Measurements from ENCODE around the gene HNRNPU. TPM values are rescaled to one million over a fixed set of nuclear protein-coding genes. Genes with fewer than 3 reads are reported as not detected.

The HNRNPU gene
- polyA plus RNA-seq, 1 experiment, result 262 TPM

DNA sequence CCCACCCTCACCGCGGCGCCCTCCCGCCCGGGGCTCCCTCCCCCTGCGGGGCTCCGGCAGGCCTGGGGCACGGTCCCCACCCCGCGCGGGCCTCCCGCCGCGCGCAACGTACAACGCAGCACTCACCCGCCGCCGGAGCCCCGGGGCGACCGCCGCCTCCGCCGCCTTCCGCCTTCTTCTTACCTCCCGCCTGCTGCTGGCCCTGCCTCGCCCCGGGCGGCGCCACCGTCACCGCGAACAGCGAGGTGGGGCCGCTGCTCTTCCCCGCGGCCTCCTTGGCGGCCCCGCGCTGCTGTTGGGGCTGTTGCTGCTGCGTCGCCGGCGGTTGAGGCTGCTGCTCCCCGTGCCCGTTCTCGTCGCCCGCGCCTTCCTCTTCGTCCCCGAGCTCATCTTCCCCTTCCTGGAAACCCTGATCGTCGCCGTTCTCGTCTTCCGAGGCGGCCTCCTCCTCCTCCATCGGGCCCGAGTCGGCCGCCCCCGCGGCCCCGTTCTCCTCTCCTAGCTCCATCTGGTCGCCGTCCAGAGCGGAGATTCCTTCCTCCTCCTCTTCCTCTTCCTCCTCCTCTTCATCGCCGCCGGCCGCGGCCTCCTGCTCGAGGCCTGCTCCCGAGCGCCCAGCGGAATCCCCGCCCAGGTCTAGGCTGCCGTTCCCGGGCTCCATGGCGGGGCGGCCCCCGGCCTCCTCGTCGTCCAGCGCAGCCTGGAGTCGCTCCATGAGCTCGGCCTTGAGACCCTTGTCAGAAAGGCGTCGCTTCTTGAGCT is 671 bp downstream of the HNRNPU start:
- no peaks in the 10 kb centered on the region; the same call in 1 of the 2 replicates for H3K9me3 ChIP-seq (ENCODE audit: control insufficient read depth, insufficient read depth, low read length)
- peak overlapping the region; percentile 93 for H3K27ac ChIP-seq (ENCODE audit: low read depth, low read length)
- POLR2A ChIA-PET, result interaction anchor here (1.7 to 4.3 kb wide), 5 partner anchors 27 to 179 kb away, joined by 4 to 42 read pairs (median 8); partner anchors contain the start of gene COX20
- no peaks in the 10 kb centered on the region for H3K27me3 ChIP-seq (ENCODE audit: control insufficient read depth, insufficient read depth, low read length)
- TF ChIP-seq, protein P1, sequence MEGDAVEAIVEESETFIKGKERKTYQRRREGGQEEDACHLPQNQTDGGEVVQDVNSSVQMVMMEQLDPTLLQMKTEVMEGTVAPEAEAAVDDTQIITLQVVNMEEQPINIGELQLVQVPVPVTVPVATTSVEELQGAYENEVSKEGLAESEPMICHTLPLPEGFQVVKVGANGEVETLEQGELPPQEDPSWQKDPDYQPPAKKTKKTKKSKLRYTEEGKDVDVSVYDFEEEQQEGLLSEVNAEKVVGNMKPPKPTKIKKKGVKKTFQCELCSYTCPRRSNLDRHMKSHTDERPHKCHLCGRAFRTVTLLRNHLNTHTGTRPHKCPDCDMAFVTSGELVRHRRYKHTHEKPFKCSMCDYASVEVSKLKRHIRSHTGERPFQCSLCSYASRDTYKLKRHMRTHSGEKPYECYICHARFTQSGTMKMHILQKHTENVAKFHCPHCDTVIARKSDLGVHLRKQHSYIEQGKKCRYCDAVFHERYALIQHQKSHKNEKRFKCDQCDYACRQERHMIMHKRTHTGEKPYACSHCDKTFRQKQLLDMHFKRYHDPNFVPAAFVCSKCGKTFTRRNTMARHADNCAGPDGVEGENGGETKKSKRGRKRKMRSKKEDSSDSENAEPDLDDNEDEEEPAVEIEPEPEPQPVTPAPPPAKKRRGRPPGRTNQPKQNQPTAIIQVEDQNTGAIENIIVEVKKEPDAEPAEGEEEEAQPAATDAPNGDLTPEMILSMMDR (IDR thresholded peaks at IDR 0.05; ENCODE audit: low read depth, low read length), result no peak
- CTCF ChIA-PET, result interaction anchor here (0.7 to 7.5 kb wide), 5 partner anchors 8 to 179 kb away, joined by 3 to 65 read pairs (median 4); no protein-coding TSS in a partner anchor
- peak overlapping the region; percentile 88 for H3K4me3 ChIP-seq (ENCODE audit: low read depth, low read length)
- DNase-seq (ENCODE audit: low read depth, low spot score), result no peak

DNA sequence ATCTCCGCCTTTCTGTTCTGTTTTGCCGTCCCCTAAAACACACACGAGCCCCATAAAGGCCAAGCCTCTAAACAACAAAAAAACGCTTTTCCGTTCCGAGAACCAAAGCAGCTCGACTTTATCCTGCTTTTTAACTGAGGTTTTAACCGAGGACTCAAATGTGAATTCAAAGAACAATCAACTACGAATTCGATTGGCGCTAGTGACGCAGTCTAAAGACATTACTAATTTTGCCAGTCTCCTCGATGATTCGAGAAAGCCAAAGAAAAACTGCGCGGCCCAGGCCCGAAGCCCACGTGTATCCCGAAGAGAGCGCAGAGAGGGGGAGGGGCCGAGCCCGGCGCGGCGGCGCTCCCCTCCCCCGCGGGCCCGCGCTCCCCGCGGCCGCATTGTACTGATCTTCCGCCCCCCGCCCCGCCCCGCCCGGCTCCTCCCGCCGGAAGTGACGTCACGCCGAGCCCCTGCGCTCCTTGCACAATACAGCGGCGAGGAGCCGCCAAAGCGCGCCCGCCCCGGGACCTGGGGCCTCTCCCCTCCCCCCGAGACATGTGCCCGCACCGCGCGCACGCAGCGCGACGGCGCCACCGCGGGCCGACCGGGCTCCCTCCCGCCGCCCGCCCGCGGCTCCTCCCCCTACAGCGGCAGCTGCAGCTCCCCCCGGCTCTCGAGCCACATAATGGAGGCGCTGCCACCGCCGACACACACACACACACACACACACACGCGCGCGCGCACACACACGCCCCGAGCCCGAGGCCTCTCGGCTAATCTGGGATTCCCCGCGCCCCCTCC is 1.4 kb downstream of the HNRNPU start:
- Histone ChIP-seq H3K9me3 (ENCODE audit: control insufficient read depth, insufficient read depth, low read length) (no peaks in the 10 kb centered on the region; the same call in 1 of the 2 replicates), H3K27me3 (ENCODE audit: control insufficient read depth, insufficient read depth, low read length) (no peaks in the 10 kb centered on the region), H3K4me3 (ENCODE audit: low read depth, low read length) (peak overlapping the region; percentile 88), H3K27ac (ENCODE audit: low read depth, low read length) (peak overlapping the region; percentile 58)
- ChIA-PET CTCF (interaction anchor here (1.1 to 7.5 kb wide), 3 partner anchors 13 to 180 kb away, joined by 3 to 65 read pairs (median 7); no protein-coding TSS in a partner anchor), POLR2A (interaction anchor here (0.6 to 4.3 kb wide), 8 partner anchors 12 to 179 kb away, joined by 3 to 42 read pairs (median 4); partner anchors contain the start of gene COX20)
- TF ChIP-seq, protein P1 (IDR thresholded peaks at IDR 0.05; ENCODE audit: low read depth, low read length), result no peak
- DNase-seq (ENCODE audit: low read depth, low spot score), result peak; percentile 73

DNA sequence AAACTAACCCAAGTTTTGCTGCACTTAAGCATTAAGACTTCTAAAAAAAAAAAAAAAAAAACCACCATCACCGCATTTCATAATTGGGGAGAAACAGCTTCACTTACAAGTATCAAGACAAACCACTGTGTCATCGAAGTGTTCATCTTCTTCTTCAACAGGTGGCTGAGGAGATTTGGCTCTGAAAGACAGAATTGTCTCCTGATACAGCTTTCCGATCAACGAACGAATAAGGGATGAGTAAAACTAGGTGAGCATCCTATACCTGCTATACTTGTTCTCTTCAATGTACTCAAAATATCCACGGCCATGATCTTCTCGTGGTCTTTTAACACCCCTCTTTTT is 2.0 kb downstream of the HNRNPU start:
- Histone ChIP-seq H3K9me3 (ENCODE audit: control insufficient read depth, insufficient read depth, low read length) (no peaks in the 10 kb centered on the region; the same call in 1 of the 2 replicates), H3K27ac (ENCODE audit: low read depth, low read length) (peak overlapping the region; percentile 58), H3K27me3 (ENCODE audit: control insufficient read depth, insufficient read depth, low read length) (no peaks in the 10 kb centered on the region), H3K4me3 (ENCODE audit: low read depth, low read length) (peak overlapping the region; percentile 88)
- CTCF ChIA-PET, result interaction anchor here (0.8 to 7.5 kb wide), 2 partner anchors 107 to 181 kb away, joined by 3 to 65 read pairs; a partner anchor contains a TSS
- TF ChIP-seq, protein P1 (IDR thresholded peaks at IDR 0.05; ENCODE audit: low read depth, low read length), result no peak
- POLR2A ChIA-PET, result interaction anchor here (0.8 to 4.3 kb wide), 7 partner anchors 14 to 180 kb away, joined by 3 to 42 read pairs (median 4); partner anchors contain the start of gene COX20
- DNase-seq (ENCODE audit: low read depth, low spot score), result no peak

DNA sequence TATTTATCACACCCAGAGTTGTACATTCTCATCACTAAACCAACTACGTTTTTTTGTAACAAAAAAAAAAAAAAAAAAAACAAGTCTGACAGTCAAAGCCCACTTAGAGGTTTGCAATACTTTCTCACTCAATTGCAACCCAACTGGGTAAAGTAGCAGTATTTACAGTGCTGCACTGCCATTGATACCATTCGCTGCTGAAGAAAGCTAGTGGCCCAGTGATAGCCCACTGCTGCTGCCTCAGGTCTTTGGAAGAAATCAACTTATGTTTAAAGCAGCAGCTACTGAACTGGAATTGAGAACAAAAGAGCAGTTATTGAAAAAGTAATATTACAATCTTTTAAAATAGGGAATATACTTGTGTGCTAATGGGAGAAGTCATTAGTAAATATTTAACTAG is 2.7 kb downstream of the HNRNPU start:
- DNase-seq (ENCODE audit: low read depth, low spot score), result no peak
- H3K27me3 ChIP-seq (ENCODE audit: control insufficient read depth, insufficient read depth, low read length), result no peaks in the 10 kb centered on the region
- peak overlapping the region; percentile 88 for H3K4me3 ChIP-seq (ENCODE audit: low read depth, low read length)
- CTCF ChIA-PET, result interaction anchor here (0.6 to 7.5 kb wide), 3 partner anchors 108 to 212 kb away, joined by 3 to 65 read pairs (median 5); a partner anchor contains a TSS
- POLR2A ChIA-PET, result interaction anchor here (0.7 to 4.3 kb wide), 7 partner anchors 14 to 291 kb away, joined by 3 to 42 read pairs (median 4); partner anchors contain the start of gene COX20
- H3K9me3 ChIP-seq (ENCODE audit: control insufficient read depth, insufficient read depth, low read length), result no peaks in the 10 kb centered on the region; the same call in 1 of the 2 replicates
- TF ChIP-seq, protein P1 (IDR thresholded peaks at IDR 0.05; ENCODE audit: low read depth, low read length), result no peak
- no peak overlapping the region for H3K27ac ChIP-seq (ENCODE audit: low read depth, low read length)
